Measurements from ENCODE around the gene TRANK1.
"Not testable (repeated sequence)": the region's sequence is repeated elsewhere in the genome, so short reads cannot be mapped to it uniquely, and the experiment has no call there.

TRANK1 gene

DNA sequence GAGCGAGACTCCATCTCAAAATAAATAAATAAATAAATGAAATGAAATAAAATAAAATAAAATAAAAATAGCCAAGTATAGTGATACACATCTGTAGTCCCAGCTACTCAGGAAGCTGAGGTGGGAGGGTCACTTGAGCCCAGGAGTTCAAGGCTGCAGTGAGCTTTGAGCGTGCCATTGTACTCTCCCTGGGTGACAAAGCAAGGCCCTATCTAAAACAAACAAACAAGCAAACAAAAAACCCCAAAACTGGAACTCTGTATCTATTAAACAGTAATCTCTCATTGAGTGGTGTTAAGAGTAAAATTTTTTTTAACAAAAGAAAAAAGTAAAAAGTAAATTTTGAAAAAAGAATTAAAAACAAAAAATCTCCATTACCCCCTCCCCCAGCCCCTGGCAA lies 27.3 kb upstream of the TRANK1 start:
- Histone ChIP-seq H3K27me3 (ENCODE audit: insufficient read depth, low read length) (no peaks in the 10 kb centered on the region), H3K9me3 (ENCODE audit: insufficient read depth, low read depth, low read length) (no peaks in the 10 kb centered on the region), H3K4me1 (ENCODE audit: insufficient read depth, low read length) (peaks cover 6% of the 10 kb centered on the region; the same call in 1 of the 2 replicates), H3K4me3 (ENCODE audit: low read length) (no peak overlapping the region), H3K9ac (ENCODE audit: low read depth, low read length) (no peak overlapping the region), H3K27ac (ENCODE audit: low read length) (no peak overlapping the region), H3K36me3 (ENCODE audit: insufficient read depth, low read depth, low read length) (no peaks in the 10 kb centered on the region)

DNA sequence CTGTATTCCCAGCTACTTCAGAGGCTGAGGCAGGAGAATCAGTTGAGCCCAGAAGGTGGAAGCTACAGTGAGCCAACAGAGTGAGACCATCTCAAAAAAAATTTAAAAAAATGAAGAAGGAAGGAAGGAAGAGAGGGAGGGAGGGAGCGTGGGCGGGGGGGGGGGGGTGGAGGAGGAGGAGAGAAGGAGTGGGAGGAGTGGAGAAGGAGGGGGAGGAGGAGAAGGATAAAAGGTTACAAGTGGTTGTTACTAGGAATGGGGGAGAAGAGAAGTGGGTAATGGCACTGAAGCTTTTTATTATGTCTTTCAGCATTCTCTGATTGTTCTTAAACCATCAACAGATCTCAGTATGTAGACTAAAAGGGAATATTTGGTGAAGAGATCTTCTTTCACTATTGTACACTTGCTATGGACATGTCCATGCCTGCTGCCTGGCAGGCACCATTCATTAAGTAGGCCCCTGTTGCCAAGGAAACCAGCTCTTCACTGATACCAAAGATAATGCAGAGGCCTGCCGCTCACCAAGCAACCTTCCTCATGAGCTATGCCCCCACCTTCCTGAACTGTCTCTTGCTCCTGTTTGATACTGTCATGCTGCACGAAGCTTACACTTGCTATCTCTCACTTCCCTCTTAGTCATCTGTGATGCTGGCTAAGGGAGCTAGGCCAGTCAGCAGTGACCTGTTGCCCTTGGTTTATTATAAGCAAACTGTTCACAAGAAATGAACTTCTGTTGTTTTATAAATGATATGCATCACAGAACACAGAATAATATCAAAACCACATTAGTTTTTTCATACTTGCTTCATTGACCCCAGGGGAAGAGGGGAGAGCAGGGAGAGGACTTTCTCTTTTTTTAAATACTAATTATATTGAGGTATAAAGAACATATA lies 24.9 kb upstream of the TRANK1 start:
- peaks cover 16% of the 10 kb centered on the region for H3K4me1 ChIP-seq (ENCODE audit: insufficient read depth, low read length)
- no peak overlapping the region for H3K27ac ChIP-seq (ENCODE audit: low read length)
- H3K9ac ChIP-seq (ENCODE audit: low read depth, low read length), result no peak overlapping the region
- no peaks in the 10 kb centered on the region for H3K36me3 ChIP-seq (ENCODE audit: insufficient read depth, low read depth, low read length)
- H3K4me3 ChIP-seq (ENCODE audit: low read length), result no peak overlapping the region
- H3K9me3 ChIP-seq (ENCODE audit: insufficient read depth, low read depth, low read length), result no peaks in the 10 kb centered on the region
- no peaks in the 10 kb centered on the region for H3K27me3 ChIP-seq (ENCODE audit: insufficient read depth, low read length)

DNA sequence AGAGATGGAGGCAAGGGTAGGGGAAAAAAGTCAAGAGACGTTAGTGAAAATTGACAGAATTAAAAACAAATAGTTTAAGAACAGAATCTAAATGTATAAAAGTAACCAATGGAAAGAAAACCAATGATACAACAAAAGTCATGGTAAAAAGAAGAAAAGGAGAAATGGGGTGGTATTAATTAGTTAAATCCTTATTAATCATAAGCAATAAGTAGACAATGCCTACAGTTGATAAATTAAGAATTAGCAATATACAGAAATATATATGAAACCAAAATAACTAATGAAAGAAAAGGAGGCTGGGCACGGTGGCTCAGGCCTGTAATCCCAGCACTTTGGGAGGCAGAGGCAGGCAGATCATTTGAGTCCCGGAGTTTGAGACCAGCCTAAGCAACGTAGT lies 24.2 kb upstream of the TRANK1 start:
- Histone ChIP-seq H3K27me3 (ENCODE audit: insufficient read depth, low read length) (no peaks in the 10 kb centered on the region), H3K4me3 (ENCODE audit: low read length) (no peak overlapping the region), H3K27ac (ENCODE audit: low read length) (no peak overlapping the region), H3K9ac (ENCODE audit: low read depth, low read length) (no peak overlapping the region), H3K4me1 (ENCODE audit: insufficient read depth, low read length) (peaks cover 16% of the 10 kb centered on the region), H3K36me3 (ENCODE audit: insufficient read depth, low read depth, low read length) (no peaks in the 10 kb centered on the region), H3K9me3 (ENCODE audit: insufficient read depth, low read depth, low read length) (no peaks in the 10 kb centered on the region)

DNA sequence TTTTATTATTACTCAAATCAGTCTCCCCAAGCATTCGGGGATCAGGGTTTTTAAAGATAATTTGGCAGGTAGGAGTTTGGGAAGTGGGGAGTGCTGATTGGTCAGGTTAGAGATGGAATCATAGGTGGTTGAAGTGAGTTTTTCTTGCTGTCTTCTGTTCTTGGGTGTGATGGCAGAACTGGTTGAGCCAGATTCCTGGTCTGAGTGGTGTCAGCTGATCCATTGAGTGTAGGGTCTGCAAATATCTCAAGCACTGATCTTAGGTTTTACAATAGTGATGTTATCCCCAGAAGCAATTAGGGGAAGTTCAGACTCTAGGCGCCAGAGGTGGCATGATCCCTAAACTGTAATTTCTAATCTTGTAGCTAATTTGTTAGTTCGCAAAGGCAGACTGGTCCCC lies 20.6 kb upstream of the TRANK1 start:
- Histone ChIP-seq H3K9me3 (ENCODE audit: insufficient read depth, low read depth, low read length) (no peaks in the 10 kb centered on the region), H3K27me3 (ENCODE audit: insufficient read depth, low read length) (no peaks in the 10 kb centered on the region), H3K36me3 (ENCODE audit: insufficient read depth, low read depth, low read length) (no peaks in the 10 kb centered on the region), H3K4me3 (ENCODE audit: low read length) (no peak overlapping the region), H3K9ac (ENCODE audit: low read depth, low read length) (no peak overlapping the region), H3K27ac (ENCODE audit: low read length) (no peak overlapping the region), H3K4me1 (ENCODE audit: insufficient read depth, low read length) (peaks cover 16% of the 10 kb centered on the region)

DNA sequence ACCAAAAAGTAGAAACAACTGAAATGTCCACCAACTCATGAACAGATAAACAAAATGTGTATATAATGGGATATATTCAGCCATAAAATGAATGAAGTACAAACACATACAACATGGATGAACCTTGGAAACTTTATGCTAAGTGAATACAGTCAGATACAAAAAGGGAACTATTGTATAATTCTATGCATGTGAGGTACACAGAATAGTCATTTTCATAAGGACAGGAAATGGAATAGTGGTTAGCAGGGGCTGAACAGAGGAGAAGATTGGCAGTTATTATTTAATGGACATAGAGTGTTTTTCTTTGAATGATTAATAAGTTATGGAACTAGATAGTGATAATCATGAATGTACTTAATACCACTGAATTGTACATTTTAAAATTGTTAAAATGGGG lies 20.0 kb upstream of the TRANK1 start:
- Histone ChIP-seq H3K36me3 (ENCODE audit: insufficient read depth, low read depth, low read length) (no peaks in the 10 kb centered on the region), H3K27me3 (ENCODE audit: insufficient read depth, low read length) (no peaks in the 10 kb centered on the region)

DNA sequence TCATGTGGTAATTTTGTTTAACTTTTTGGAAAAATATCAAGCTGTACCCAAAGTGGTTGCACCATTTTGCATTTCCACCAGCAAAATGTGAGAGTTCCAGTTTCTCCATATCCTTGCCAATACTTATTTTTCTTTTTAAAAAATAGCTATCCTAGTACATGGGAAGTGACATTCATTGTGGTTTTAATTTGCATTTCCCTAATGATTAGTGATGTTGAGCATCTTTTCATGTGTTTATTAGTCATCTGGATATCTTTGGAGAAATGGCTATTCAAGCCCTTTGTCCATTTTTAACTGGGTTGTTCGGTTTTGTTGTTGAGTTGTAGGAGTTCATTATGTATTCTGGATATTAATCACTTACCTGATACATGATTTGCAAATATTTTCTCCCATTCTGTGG lies 19.5 kb upstream of the TRANK1 start:
- H3K4me1 ChIP-seq (ENCODE audit: insufficient read depth, low read length), result peaks cover 10% of the 10 kb centered on the region
- H3K4me3 ChIP-seq (ENCODE audit: low read length), result no peak overlapping the region
- no peaks in the 10 kb centered on the region for H3K9me3 ChIP-seq (ENCODE audit: insufficient read depth, low read depth, low read length)
- no peak overlapping the region for H3K27ac ChIP-seq (ENCODE audit: low read length)
- H3K27me3 ChIP-seq (ENCODE audit: insufficient read depth, low read length), result no peaks in the 10 kb centered on the region
- no peaks in the 10 kb centered on the region for H3K36me3 ChIP-seq (ENCODE audit: insufficient read depth, low read depth, low read length)
- H3K9ac ChIP-seq (ENCODE audit: low read depth, low read length), result no peak overlapping the region

More for the DNA sequence above, 20.0 kb upstream of the TRANK1 start:
- Histone ChIP-seq H3K4me1 (ENCODE audit: insufficient read depth, low read length) (peaks cover 12% of the 10 kb centered on the region), H3K9me3 (ENCODE audit: insufficient read depth, low read depth, low read length) (no peaks in the 10 kb centered on the region), H3K27ac (ENCODE audit: low read length) (no peak overlapping the region), H3K4me3 (ENCODE audit: low read length) (no peak overlapping the region), H3K9ac (ENCODE audit: low read depth, low read length) (no peak overlapping the region)

DNA sequence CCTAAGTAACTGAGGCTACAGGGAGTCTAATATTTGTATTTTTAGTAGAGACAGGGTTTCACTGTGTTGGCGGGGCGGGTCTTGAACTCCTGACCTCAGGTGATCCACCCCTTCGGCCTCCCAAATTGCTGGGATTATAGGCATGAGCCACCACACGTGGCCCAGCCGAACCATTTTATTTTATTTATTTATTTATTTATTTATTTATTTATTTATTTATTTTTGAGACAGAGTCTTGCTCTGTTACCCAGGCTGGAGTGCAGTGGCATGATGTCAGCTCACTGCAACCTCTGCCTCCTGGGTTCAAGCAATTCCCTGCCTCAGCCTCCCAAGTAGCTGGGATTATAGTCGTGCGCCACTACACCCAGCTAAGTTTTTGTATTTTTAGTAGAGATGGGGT lies 18.2 kb upstream of the TRANK1 start:
- H3K27me3 ChIP-seq (ENCODE audit: insufficient read depth, low read length); H3K36me3 ChIP-seq (ENCODE audit: insufficient read depth, low read depth, low read length); H3K9ac ChIP-seq (ENCODE audit: low read depth, low read length); H3K9me3 ChIP-seq (ENCODE audit: insufficient read depth, low read depth, low read length); H3K4me3 ChIP-seq (ENCODE audit: low read length); H3K27ac ChIP-seq (ENCODE audit: low read length): not testable (repeated sequence)
- peaks cover 10% of the 10 kb centered on the region for H3K4me1 ChIP-seq (ENCODE audit: insufficient read depth, low read length)

DNA sequence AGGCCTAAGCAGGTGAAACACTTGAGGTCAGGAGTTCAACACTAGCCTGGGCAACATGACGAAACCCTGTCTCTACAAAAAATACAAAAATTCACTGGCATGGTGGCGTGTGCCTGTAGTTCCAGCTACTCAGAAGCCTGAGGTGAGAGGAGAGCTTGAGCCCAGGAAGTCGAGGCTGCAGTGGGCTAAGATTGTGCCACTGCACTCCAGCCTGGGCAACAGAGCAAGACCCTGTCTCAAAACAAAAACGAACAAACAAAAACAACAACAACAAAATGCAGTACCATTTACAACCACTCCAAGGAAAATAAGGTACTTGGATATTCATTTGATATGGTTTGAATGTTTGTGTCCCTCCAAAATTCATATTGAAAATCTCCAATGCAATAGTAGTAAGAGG lies 15.6 kb upstream of the TRANK1 start:
- H3K9ac ChIP-seq (ENCODE audit: low read depth, low read length), result no peak overlapping the region
- no peaks in the 10 kb centered on the region for H3K9me3 ChIP-seq (ENCODE audit: insufficient read depth, low read depth, low read length)
- no peaks in the 10 kb centered on the region for H3K27me3 ChIP-seq (ENCODE audit: insufficient read depth, low read length)
- H3K4me3 ChIP-seq (ENCODE audit: low read length), result no peak overlapping the region
- no peak overlapping the region for H3K27ac ChIP-seq (ENCODE audit: low read length)
- peaks cover 7% of the 10 kb centered on the region for H3K4me1 ChIP-seq (ENCODE audit: insufficient read depth, low read length)
- H3K36me3 ChIP-seq (ENCODE audit: insufficient read depth, low read depth, low read length), result no peaks in the 10 kb centered on the region

DNA sequence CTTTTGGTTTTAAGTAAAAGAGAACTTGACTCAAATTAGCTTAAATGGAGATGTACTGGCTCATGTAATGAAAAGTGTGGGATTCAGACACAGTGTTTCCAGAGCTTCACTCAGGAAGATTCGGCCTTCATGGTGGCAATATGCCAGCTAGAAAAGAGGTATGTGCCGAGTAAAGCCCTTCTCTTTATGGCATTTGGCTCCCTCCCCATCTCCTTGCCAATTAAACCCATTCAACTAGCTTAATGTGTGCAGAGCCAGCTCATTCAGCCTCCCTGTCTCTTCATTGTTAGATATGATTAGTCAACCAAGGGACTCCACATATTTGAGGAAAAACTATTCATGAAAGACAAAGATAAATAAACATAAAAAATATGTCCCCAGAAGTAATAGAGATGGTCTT lies 15.0 kb upstream of the TRANK1 start:
- H3K9me3 ChIP-seq (ENCODE audit: insufficient read depth, low read depth, low read length), result no peaks in the 10 kb centered on the region
- no peak overlapping the region for H3K9ac ChIP-seq (ENCODE audit: low read depth, low read length)
- no peaks in the 10 kb centered on the region for H3K36me3 ChIP-seq (ENCODE audit: insufficient read depth, low read depth, low read length)
- no peak overlapping the region for H3K4me3 ChIP-seq (ENCODE audit: low read length)
- no peaks in the 10 kb centered on the region for H3K4me1 ChIP-seq (ENCODE audit: insufficient read depth, low read length)
- H3K27ac ChIP-seq (ENCODE audit: low read length), result no peak overlapping the region
- no peaks in the 10 kb centered on the region for H3K27me3 ChIP-seq (ENCODE audit: insufficient read depth, low read length)

DNA sequence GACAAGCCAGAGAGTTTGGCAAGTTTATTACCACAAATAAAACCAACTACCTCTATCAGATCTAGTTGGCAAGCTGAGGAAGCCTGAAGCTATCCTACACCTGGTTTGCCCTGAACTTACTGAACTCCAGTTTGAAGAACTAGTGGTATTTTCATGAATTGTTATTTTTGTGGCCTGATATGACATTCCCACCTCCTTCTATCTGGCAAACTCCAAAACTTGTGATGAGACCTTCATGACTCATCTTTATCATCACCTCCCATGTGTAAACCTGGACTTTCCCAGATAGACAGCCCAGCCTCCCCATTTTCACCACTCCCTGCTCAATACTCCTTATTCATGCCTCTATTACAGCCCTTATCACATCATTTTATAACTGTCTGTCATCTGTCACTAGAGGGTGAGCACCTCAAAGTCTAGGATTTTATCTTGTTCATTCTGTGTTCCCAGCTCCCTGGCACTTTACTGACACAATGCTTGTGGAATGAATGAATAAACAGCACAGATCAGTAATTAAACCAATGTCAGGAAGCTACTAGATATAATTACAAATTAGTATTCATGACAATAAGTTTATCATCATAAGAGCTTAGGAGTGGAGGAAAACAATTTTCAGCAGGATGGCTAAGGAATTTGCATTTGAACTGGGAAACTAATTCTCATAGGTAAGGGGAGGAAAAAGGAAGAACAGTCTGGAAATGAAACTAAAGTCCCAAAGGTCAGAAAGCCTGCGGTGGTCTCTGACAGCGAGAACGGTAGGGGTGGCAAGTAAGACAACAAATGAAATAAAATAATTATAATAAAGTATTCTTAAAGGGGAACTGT lies 13.2 kb upstream of the TRANK1 start:
- Histone ChIP-seq H3K4me3 (ENCODE audit: low read length) (no peak overlapping the region), H3K27ac (ENCODE audit: low read length) (no peak overlapping the region), H3K9me3 (ENCODE audit: insufficient read depth, low read depth, low read length) (no peaks in the 10 kb centered on the region), H3K9ac (ENCODE audit: low read depth, low read length) (no peak overlapping the region), H3K4me1 (ENCODE audit: insufficient read depth, low read length) (no peaks in the 10 kb centered on the region), H3K36me3 (ENCODE audit: insufficient read depth, low read depth, low read length) (no peaks in the 10 kb centered on the region), H3K27me3 (ENCODE audit: insufficient read depth, low read length) (no peaks in the 10 kb centered on the region)

DNA sequence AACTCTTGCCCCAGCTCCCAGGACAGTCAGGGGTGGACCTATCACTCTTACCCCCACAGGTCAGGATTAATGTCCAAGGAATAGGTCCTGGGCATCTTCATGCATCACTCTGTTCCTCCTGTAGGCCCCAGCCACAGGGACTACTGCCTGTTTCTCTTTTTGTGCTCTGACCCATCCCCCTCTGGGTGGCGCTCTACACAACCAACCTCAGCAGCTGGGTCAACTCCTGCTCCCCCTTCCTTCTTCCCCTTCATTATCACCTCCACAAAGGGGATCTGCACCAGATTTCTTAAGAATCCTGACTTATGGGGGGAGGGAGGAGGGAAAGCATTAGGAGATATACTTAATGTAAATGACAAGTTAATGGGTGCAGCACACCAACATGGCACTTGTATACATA lies 12.2 kb upstream of the TRANK1 start:
- H3K9ac ChIP-seq (ENCODE audit: low read depth, low read length), result no peak overlapping the region
- H3K36me3 ChIP-seq (ENCODE audit: insufficient read depth, low read depth, low read length), result no peaks in the 10 kb centered on the region
- H3K4me1 ChIP-seq (ENCODE audit: insufficient read depth, low read length), result no peaks in the 10 kb centered on the region
- H3K9me3 ChIP-seq (ENCODE audit: insufficient read depth, low read depth, low read length), result no peaks in the 10 kb centered on the region
- no peaks in the 10 kb centered on the region for H3K27me3 ChIP-seq (ENCODE audit: insufficient read depth, low read length)
- no peak overlapping the region for H3K4me3 ChIP-seq (ENCODE audit: low read length)
- no peak overlapping the region for H3K27ac ChIP-seq (ENCODE audit: low read length)

DNA sequence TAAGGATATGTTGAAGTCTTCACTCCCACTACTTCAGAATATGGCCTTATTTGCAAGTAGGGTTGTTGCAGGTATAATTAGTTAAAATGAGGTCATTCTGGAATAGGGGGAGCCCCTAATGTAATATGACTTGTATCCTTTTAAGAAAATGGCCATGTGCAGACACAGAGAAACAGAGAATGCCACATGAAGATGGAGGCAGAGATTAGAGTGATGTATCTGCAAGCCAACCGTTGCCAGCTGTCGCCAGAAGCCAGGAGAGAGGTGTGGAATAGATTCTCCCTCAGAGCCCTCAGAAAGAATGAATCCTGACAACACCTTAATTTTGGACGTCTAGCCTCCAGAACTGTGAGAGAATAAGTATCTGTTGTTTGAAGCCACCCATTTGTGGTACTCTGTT lies 11.3 kb upstream of the TRANK1 start:
- no peaks in the 10 kb centered on the region for H3K4me1 ChIP-seq (ENCODE audit: insufficient read depth, low read length)
- H3K27me3 ChIP-seq (ENCODE audit: insufficient read depth, low read length), result no peaks in the 10 kb centered on the region
- no peak overlapping the region for H3K9ac ChIP-seq (ENCODE audit: low read depth, low read length)
- H3K9me3 ChIP-seq (ENCODE audit: insufficient read depth, low read depth, low read length), result no peaks in the 10 kb centered on the region
- no peak overlapping the region for H3K27ac ChIP-seq (ENCODE audit: low read length)
- H3K4me3 ChIP-seq (ENCODE audit: low read length), result no peak overlapping the region
- no peaks in the 10 kb centered on the region for H3K36me3 ChIP-seq (ENCODE audit: insufficient read depth, low read depth, low read length)

Measured in iPS-20b (cell line).